OCI-LY3 (cell line): ENCODE results near the gene ENGASE.

ENCODE experiments used
- H2AFZ ChIP-seq: fragments of 200-600, 300-600 bp; shearing (Covaris generic); 2 replicates; pipeline ENCODE4 v1.6.0; 2014; ENCODE audit warnings: antibody characterized with exemption, low read depth, low read length
- H3K27ac ChIP-seq: fragments of 200-600, 300-600 bp; sonication (generic); 2 replicates; pipeline ENCODE4 v1.5.1; 2014; ENCODE audit warnings: mild to moderate bottlenecking, low read length, moderate library complexity, mixed read lengths
- H3K27me3 ChIP-seq: fragments of 200-600, 300-600 bp; sonication (generic); 2 replicates; pipeline ENCODE4 v1.6.1; 2014; ENCODE audit warnings: low read depth, low read length, mixed read lengths
- H3K36me3 ChIP-seq: fragments of 200-600, 300-600 bp; sonication (generic); replicated peaks from 2 replicates; pipeline ENCODE3; 2014; ENCODE audit warnings: low read depth, low read length, mixed read lengths
- H3K4me1 ChIP-seq: fragments of 300-600, 200-600 bp; sonication (generic); 2 replicates; pipeline ENCODE4 v1.6.1; 2014; ENCODE audit warnings: low read length, mixed read lengths
- H3K4me2 ChIP-seq: fragments of 200-600, 300-600 bp; sonication (generic); 2 replicates; pipeline ENCODE4 v1.6.1; 2014; ENCODE audit warnings: low read length, mixed read lengths
- H3K4me3 ChIP-seq: fragments of 300-600, 200-600 bp; sonication (generic); 2 replicates; pipeline ENCODE4 v1.5.1; 2014; ENCODE audit warnings: antibody characterized with exemption, mild to moderate bottlenecking, low read length, moderate library complexity
- H3K79me2 ChIP-seq: fragments of 300-600, 200-600 bp; shearing (Covaris generic); 2 replicates; pipeline ENCODE4 v1.6.1; 2014; ENCODE audit warnings: mild to moderate bottlenecking, low read length, mixed read lengths
- H3K9ac ChIP-seq: fragments of 300-600, 200-600 bp; shearing (Covaris generic); 2 replicates; pipeline ENCODE4 v1.6.0; 2014; ENCODE audit warnings: mild to moderate bottlenecking, low read length, moderate library complexity
- H3K9me3 ChIP-seq: fragments of 200-600, 300-600 bp; shearing (Covaris generic); 2 replicates; pipeline ENCODE4 v1.6.1; 2014; ENCODE audit warnings: low read length, mixed read lengths; ENCODE audit not compliant: insufficient read depth
- H4K20me1 ChIP-seq: fragments of 200-600, 300-600 bp; sonication (generic); 2 replicates; pipeline ENCODE4 v1.6.1; 2016; ENCODE audit warnings: low read length, mixed read lengths; ENCODE audit not compliant: insufficient read depth
- CTCF ChIP-seq: fragments of 200-600, 300-600 bp; sonication (generic); IDR thresholded peaks from 2 replicates; pipeline ENCODE4 v1.5.1; 2014; ENCODE audit warnings: antibody characterized with exemption, low read length, low read depth
- EZH2phosphoT487 ChIP-seq: fragments of 200-600 bp; shearing (Covaris generic); IDR thresholded peaks from 2 replicates; pipeline ENCODE4 v1.6.1; 2018; ENCODE audit warnings: antibody characterized with exemption, mixed run types, low read depth

The ENGASE gene

GRCh38 chr17:79108870-79109269, 34.2 kb downstream of the ENGASE start:
- no peak for TF ChIP-seq EZH2phosphoT487
- TF ChIP-seq CTCF: no peak
- Histone ChIP-seq H3K4me2 (no peak overlapping the region), H3K27ac (no peak overlapping the region), H3K9me3 (no peaks in the 10 kb centered on the region), H3K9ac (no peak overlapping the region), H3K27me3 (peaks cover 17% of the 10 kb centered on the region; the same call in 1 of the 2 replicates), H4K20me1 (no peaks in the 10 kb centered on the region), H3K79me2 (no peaks in the 10 kb centered on the region), H2AFZ (no peak overlapping the region), H3K4me1 (no peaks in the 10 kb centered on the region), H3K36me3 (no peaks in the 10 kb centered on the region), H3K4me3 (no peak overlapping the region)

GRCh38 chr17:79109584-79109983, 35.0 kb downstream of the ENGASE start:
- no peak overlapping the region for H3K9ac ChIP-seq
- H3K4me2 ChIP-seq: no peak overlapping the region
- peaks cover 17% of the 10 kb centered on the region; the same call in 1 of the 2 replicates for H3K27me3 ChIP-seq
- no peaks in the 10 kb centered on the region for H3K79me2 ChIP-seq
- H3K36me3 ChIP-seq: no peaks in the 10 kb centered on the region
- H3K4me1 ChIP-seq: no peaks in the 10 kb centered on the region
- H3K9me3 ChIP-seq: no peaks in the 10 kb centered on the region
- TF ChIP-seq EZH2phosphoT487 (no peak), CTCF (peak; percentile 37)
- H4K20me1 ChIP-seq: no peaks in the 10 kb centered on the region
- H3K27ac ChIP-seq: no peak overlapping the region
- no peak overlapping the region for H2AFZ ChIP-seq
- no peak overlapping the region for H3K4me3 ChIP-seq

GRCh38 chr17:79111097-79111496, 36.5 kb downstream of the ENGASE start:
- no peak overlapping the region for H3K27ac ChIP-seq
- no peak overlapping the region for H2AFZ ChIP-seq
- no peaks in the 10 kb centered on the region for H4K20me1 ChIP-seq
- H3K4me3 ChIP-seq: no peak overlapping the region
- peaks cover 2% of the 10 kb centered on the region; the same call in 1 of the 2 replicates for H3K4me1 ChIP-seq
- H3K9ac ChIP-seq: no peak overlapping the region
- no peaks in the 10 kb centered on the region for H3K36me3 ChIP-seq
- no peaks in the 10 kb centered on the region for H3K79me2 ChIP-seq
- H3K9me3 ChIP-seq: no peaks in the 10 kb centered on the region
- peaks cover 17% of the 10 kb centered on the region; the same call in 1 of the 2 replicates for H3K27me3 ChIP-seq
- TF ChIP-seq CTCF: no peak
- no peak for TF ChIP-seq EZH2phosphoT487
- H3K4me2 ChIP-seq: no peak overlapping the region

GRCh38 chr17:79112471-79112870, 37.8 kb downstream of the ENGASE start:
- Histone ChIP-seq H3K4me2 (no peak overlapping the region), H3K36me3 (no peaks in the 10 kb centered on the region), H3K27me3 (peaks cover 17% of the 10 kb centered on the region; the same call in 1 of the 2 replicates), H2AFZ (no peak overlapping the region), H3K9ac (no peak overlapping the region), H3K9me3 (no peaks in the 10 kb centered on the region), H4K20me1 (no peaks in the 10 kb centered on the region), H3K79me2 (no peaks in the 10 kb centered on the region), H3K27ac (no peak overlapping the region), H3K4me3 (no peak overlapping the region), H3K4me1 (peaks cover 8% of the 10 kb centered on the region; the same call in 1 of the 2 replicates)
- TF ChIP-seq CTCF: no peak
- no peak for TF ChIP-seq EZH2phosphoT487
